Liver (tissue), 9 donors: ENCODE data around the gene RAD9A. TPM values are rescaled to one million over a fixed set of nuclear protein-coding genes. Genes with fewer than 3 reads are reported as not detected.

Experiments used
- DNase-seq: peaks from one replicate; pipeline ENCODE4 v3.0.0-alpha.2; 2017; ENCODE audit warnings: low spot score
- H3K27ac ChIP-seq, 2 donors: one replicate each; pipeline ENCODE4 v1.7.0; 2013; ENCODE audit warnings: inconsistent platforms in 2 of 2, low read length in 2 of 2, control low read depth in 1 of 2, low read depth in 1 of 2, mild to moderate bottlenecking in 1 of 2
- H3K27me3 ChIP-seq, 4 donors: one replicate each; pipeline versions ENCODE4 v1.6.1 to v1.7.0; 2013; ENCODE audit warnings: low read length in 3 of 4, inconsistent platforms in 1 of 4, mild to moderate bottlenecking in 1 of 4, moderate library complexity in 1 of 4; ENCODE audit not compliant: control insufficient read depth in 4 of 4, insufficient read depth in 4 of 4
- H3K36me3 ChIP-seq, 4 donors: one replicate each; pipeline versions ENCODE4 v1.6.1 to v1.7.0; 2013; ENCODE audit warnings: low read length in 3 of 4, mild to moderate bottlenecking in 3 of 4, low read depth in 1 of 4, moderate library complexity in 1 of 4; ENCODE audit not compliant: control insufficient read depth in 4 of 4, insufficient read depth in 3 of 4
- H3K4me1 ChIP-seq, 4 donors: one replicate each; pipeline versions ENCODE4 v1.6.1 to v1.7.0; 2013; ENCODE audit warnings: low read length in 3 of 4, mild to moderate bottlenecking in 3 of 4, moderate library complexity in 1 of 4; ENCODE audit not compliant: control insufficient read depth in 4 of 4, insufficient read depth in 4 of 4
- H3K4me3 ChIP-seq, 3 donors: one replicate each; pipeline versions ENCODE4 v1.6.1 to v1.7.0; 2013; ENCODE audit warnings: low read length in 3 of 3, control low read depth in 1 of 3, low read depth in 1 of 3, mild to moderate bottlenecking in 1 of 3
- H3K9ac ChIP-seq, 2 donors: one replicate each; pipeline ENCODE4 v1.7.0; 2013; ENCODE audit warnings: low read length in 2 of 2, mild to moderate bottlenecking in 2 of 2, moderate library complexity in 2 of 2, control low read depth in 1 of 2, low read depth in 1 of 2
- H3K9me3 ChIP-seq, 4 donors: one replicate each; pipeline versions ENCODE4 v1.6.1 to v1.7.0; 2013; ENCODE audit warnings: low read length in 3 of 4; ENCODE audit not compliant: control insufficient read depth in 4 of 4
- EGR1 ChIP-seq, 2 donors: IDR thresholded peaks; 2 replicates each; pipeline ENCODE4 v1.6.1; 2016 to 2018; ENCODE audit warnings: antibody characterized with exemption in 2 of 2, low read depth in 2 of 2
- GABPA ChIP-seq, 2 donors: IDR thresholded peaks in 1 of 2; conservative IDR thresholded peaks in 1 of 2; 2 replicates each; pipeline ENCODE4 v1.6.1; 2016; ENCODE audit warnings: antibody characterized with exemption in 2 of 2, mild to moderate bottlenecking in 1 of 2, moderate library complexity in 1 of 2
- RXRA ChIP-seq, 2 donors: IDR thresholded peaks; 2 replicates each; pipeline ENCODE4 v1.6.1; 2017 to 2018; ENCODE audit warnings: antibody characterized with exemption in 2 of 2, mild to moderate bottlenecking in 1 of 2
- SP1 ChIP-seq: IDR thresholded peaks from 2 replicates; pipeline ENCODE4 v1.6.1; 2018; ENCODE audit warnings: antibody characterized with exemption, mild to moderate bottlenecking
- WGBS: extraction: QIAGEN DNeasy Blood & Tissue Kit; methylation state at CpG from one replicate; pipeline ENCODE4 v1.1.7; 2013; 5-methylcytosine and 5-hydroxymethylcytosine counted together
- polyA plus RNA-seq, 2 donors: library from polyadenylated mRNA; stranded (reverse) in 1 of 2; unstranded in 1 of 2; fragments of 200-250 nt in 1 of 2; fragments of >200 nt in 1 of 2; fragmentation: Nextera tagmentation in 1 of 2; extraction: Ambion mirVana in 1 of 2; gene quantifications; one replicate each; pipeline versions ENCODE4 v1.2.1 to v1.2.3, GENCODE V29; 2013 to 2015
- total RNA-seq, 2 donors: library from RNA; depleted of rRNA; stranded (reverse); fragments of >200 nt; gene quantifications; one replicate each; pipeline ENCODE4 v1.2.3, GENCODE V29; 2014
- TF ChIP-seq, protein P1 (sequence below): fragments of 150-350 bp; IDR thresholded peaks from 2 replicates; pipeline ENCODE4 v1.5.1; 2017; ENCODE audit warnings: improper control_type of control experiment, low read depth, low read length; ENCODE audit not compliant: missing input control
- TF ChIP-seq, protein P2 (sequence below): IDR thresholded peaks from 2 replicates; pipeline ENCODE4 v1.6.1; 2016; ENCODE audit warnings: antibody characterized with exemption, mild to moderate bottlenecking
- TF ChIP-seq, protein P3 (sequence below): IDR thresholded peaks from 2 replicates; pipeline ENCODE4 v1.6.1; 2016; ENCODE audit warnings: antibody characterized with exemption
- donor health status: healthy.
- donor health status: healthy.
- donor health status: healthy.
- donor health status: healthy.
- donor health status: healthy.

The RAD9A gene
- total and polyA plus RNA-seq, 4 donors: 4.5 to 8.6 (median 5.6) TPM

DNA sequence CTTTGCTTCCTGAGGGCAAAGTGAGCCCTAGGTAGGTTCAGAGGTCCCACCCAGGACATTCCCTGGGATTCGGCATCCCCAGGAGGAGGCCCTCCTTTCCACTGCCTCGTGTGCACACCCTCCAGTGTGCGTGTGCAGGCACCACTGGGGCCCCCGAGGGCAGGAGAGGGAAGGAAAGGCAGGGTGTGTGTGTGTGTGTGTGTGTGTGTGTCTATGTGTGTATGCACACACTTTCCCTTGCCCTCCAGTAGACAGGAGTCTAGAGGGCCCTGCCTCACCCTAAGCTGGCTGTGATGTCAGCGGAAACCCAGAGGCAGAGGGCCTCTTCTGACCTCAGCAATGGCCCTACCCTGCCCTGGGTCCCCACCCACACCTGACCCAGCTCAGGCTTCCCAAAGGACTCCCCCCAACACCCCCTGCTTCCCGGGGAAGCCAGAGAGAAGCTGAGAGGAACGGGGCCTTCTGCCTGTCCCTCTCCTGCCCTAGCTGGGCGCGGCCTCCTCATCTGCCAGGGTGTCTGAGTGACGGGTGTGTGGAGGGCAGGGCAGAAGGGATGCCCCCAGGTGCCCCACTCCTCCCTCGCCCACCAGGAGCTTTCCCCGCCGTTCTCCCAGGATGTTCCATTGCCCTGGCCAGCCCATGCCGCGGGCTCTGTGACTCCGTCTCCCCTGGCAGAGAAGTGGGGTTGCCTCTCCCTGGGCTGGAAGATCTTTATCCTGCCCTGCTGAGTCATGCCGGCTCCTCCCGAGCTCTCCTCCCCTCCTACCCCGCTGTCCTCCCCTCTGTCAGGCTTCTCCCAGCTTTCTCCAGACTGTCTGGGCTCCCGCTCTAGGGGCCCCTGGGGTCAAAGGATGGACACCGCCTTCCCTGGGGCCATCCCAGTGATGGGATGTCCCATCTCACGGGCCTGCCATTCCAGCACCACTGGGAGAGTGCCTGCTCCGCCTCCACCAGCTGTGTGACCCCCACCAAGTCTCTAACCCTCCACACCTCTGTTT lies 12.4 kb upstream of the RAD9A start:
- Histone ChIP-seq H3K9ac (no peak overlapping the region), H3K4me3 (no peak overlapping the region), H3K4me1 (peaks cover 3 to 5% (median 4%) of the 10 kb centered on the region in 4 donors), H3K9me3 (no peaks in the 10 kb centered on the region), H3K27ac (no peak overlapping the region), H3K27me3 (no peaks in the 10 kb centered on the region), H3K36me3 (no peaks in the 10 kb centered on the region)
- WGBS: 82% methylated on average over 23 of the region's 23 CpGs
- TF ChIP-seq, protein P1, sequence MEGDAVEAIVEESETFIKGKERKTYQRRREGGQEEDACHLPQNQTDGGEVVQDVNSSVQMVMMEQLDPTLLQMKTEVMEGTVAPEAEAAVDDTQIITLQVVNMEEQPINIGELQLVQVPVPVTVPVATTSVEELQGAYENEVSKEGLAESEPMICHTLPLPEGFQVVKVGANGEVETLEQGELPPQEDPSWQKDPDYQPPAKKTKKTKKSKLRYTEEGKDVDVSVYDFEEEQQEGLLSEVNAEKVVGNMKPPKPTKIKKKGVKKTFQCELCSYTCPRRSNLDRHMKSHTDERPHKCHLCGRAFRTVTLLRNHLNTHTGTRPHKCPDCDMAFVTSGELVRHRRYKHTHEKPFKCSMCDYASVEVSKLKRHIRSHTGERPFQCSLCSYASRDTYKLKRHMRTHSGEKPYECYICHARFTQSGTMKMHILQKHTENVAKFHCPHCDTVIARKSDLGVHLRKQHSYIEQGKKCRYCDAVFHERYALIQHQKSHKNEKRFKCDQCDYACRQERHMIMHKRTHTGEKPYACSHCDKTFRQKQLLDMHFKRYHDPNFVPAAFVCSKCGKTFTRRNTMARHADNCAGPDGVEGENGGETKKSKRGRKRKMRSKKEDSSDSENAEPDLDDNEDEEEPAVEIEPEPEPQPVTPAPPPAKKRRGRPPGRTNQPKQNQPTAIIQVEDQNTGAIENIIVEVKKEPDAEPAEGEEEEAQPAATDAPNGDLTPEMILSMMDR: no peak
- TF ChIP-seq, protein P2, sequence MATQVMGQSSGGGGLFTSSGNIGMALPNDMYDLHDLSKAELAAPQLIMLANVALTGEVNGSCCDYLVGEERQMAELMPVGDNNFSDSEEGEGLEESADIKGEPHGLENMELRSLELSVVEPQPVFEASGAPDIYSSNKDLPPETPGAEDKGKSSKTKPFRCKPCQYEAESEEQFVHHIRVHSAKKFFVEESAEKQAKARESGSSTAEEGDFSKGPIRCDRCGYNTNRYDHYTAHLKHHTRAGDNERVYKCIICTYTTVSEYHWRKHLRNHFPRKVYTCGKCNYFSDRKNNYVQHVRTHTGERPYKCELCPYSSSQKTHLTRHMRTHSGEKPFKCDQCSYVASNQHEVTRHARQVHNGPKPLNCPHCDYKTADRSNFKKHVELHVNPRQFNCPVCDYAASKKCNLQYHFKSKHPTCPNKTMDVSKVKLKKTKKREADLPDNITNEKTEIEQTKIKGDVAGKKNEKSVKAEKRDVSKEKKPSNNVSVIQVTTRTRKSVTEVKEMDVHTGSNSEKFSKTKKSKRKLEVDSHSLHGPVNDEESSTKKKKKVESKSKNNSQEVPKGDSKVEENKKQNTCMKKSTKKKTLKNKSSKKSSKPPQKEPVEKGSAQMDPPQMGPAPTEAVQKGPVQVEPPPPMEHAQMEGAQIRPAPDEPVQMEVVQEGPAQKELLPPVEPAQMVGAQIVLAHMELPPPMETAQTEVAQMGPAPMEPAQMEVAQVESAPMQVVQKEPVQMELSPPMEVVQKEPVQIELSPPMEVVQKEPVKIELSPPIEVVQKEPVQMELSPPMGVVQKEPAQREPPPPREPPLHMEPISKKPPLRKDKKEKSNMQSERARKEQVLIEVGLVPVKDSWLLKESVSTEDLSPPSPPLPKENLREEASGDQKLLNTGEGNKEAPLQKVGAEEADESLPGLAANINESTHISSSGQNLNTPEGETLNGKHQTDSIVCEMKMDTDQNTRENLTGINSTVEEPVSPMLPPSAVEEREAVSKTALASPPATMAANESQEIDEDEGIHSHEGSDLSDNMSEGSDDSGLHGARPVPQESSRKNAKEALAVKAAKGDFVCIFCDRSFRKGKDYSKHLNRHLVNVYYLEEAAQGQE: no peak
- TF ChIP-seq SP1: no peak
- no peak for TF ChIP-seq GABPA (IDR thresholded peaks at IDR 0.05 in 1 of 2, conservative IDR thresholded peaks at IDR 0.05 in 1 of 2)
- no peak for DNase-seq

DNA sequence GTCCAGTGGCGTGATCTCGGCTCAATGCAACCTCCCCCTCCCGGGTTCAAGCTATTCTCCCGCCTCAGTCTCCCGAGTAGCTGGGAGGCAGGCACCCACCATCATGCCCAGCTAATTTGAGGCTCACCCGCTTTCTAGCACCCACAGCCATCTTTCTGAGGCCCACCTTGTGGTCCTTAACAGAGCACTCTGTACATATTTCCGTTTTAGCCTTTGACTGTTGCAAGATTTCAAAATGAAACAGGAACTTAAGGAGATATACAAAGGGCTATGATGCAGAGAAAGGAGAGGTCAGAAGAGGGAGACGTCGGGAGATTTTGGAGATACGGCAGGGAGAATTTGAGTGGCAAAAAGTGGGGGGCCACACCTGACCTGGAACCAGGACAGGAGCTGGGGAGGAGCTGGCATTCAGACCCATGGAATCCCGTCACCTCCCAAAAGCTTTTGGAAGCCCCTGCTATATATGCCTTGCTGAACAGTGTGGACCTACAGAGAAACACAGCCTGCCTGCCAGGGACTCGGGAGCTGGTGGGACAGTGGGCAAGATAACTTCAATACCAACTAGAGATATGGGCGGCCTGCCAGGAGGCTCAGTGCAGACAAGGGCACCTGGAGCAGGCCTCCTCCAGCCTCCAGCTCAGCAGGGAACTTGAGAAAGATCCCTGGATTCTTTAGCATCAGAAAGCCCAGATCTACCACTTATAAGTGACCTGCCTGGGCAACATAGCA lies 10.4 kb upstream of the RAD9A start:
- Histone ChIP-seq H3K9me3 (no peaks in the 10 kb centered on the region), H3K36me3 (no peaks in the 10 kb centered on the region), H3K27ac (no peak overlapping the region), H3K4me3 (no peak overlapping the region), H3K27me3 (no peaks in the 10 kb centered on the region), H3K9ac (no peak overlapping the region), H3K4me1 (peaks cover 0 to 2% (median 0%) of the 10 kb centered on the region in 4 donors)
- TF ChIP-seq GABPA (IDR thresholded peaks at IDR 0.05 in 1 of 2, conservative IDR thresholded peaks at IDR 0.05 in 1 of 2) (no peak), RXRA (IDR thresholded peaks at IDR 0.05) (no peak), SP1 (no peak), EGR1 (IDR thresholded peaks at IDR 0.05; ENCODE audit: low read depth in 2 of 2) (no peak)
- TF ChIP-seq, protein P3, sequence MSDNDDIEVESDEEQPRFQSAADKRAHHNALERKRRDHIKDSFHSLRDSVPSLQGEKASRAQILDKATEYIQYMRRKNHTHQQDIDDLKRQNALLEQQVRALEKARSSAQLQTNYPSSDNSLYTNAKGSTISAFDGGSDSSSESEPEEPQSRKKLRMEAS: no peak
- DNase-seq: no peak
- WGBS: 79% methylated on average over 13 of the region's 13 CpGs
